Fibroblast of mammary gland (primary cell): Measurements from ENCODE around the gene TRABD2A.
"Not testable (repeated sequence)": the region's sequence is repeated elsewhere in the genome, so short reads cannot be mapped to it uniquely, and the experiment has no call there.

ENCODE experiments used
- DNase-seq: peaks from one replicate; pipeline ENCODE4 v3.0.0-alpha.2; 2010; ENCODE audit warnings: low read depth
- H3K4me3 ChIP-seq: 2 replicates; pipeline ENCODE4 v1.5.1; 2011; ENCODE audit warnings: low read depth, mild to moderate bottlenecking, low read length, moderate library complexity; ENCODE audit not compliant: control insufficient read depth
- TF ChIP-seq, protein P1 (sequence below): conservative IDR thresholded peaks from 2 replicates; pipeline ENCODE4 v1.5.1; 2011; ENCODE audit warnings: low read depth, low read length, inconsistent platforms; ENCODE audit not compliant: control insufficient read depth, insufficient read depth

Gene TRABD2A

DNA sequence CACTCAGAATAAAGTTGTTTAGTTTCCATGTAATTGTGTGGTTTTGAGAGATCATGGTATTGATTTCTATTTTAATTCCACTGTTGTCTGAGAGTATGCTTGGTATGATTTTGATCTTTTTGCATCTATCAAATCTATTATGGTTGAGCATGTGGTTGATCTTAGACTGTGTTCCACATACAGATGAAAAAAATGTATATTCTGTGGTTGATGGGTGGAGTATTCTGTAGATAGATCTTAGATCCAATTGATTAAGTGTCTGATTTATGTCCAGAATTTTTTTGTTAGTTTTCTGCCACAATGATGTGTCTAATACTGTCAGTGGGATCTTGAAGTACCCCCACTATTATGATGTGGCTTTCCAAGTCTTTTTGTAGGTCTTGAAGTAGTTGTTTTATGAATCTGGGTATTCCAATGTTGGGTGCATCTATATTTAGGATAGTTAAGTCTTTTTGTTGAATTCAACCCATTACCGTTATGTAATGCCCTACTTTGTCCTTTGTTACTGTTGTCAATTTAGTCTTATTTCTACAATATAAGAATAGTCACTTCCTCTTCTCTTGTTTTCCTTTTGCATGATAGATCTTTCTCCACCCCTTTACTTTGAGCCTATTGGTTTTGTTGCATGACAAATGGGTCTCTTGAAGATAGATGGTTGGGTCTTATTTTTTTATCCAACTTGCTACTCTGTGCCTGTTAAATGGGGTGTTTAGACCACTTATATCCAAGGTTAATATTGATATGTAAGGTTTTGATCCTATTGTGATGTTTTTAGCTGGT, 101.8 kb downstream of the TRABD2A start:
- TF ChIP-seq, protein P1, sequence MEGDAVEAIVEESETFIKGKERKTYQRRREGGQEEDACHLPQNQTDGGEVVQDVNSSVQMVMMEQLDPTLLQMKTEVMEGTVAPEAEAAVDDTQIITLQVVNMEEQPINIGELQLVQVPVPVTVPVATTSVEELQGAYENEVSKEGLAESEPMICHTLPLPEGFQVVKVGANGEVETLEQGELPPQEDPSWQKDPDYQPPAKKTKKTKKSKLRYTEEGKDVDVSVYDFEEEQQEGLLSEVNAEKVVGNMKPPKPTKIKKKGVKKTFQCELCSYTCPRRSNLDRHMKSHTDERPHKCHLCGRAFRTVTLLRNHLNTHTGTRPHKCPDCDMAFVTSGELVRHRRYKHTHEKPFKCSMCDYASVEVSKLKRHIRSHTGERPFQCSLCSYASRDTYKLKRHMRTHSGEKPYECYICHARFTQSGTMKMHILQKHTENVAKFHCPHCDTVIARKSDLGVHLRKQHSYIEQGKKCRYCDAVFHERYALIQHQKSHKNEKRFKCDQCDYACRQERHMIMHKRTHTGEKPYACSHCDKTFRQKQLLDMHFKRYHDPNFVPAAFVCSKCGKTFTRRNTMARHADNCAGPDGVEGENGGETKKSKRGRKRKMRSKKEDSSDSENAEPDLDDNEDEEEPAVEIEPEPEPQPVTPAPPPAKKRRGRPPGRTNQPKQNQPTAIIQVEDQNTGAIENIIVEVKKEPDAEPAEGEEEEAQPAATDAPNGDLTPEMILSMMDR = no peak
- no peak for DNase-seq
- H3K4me3 ChIP-seq = no peak overlapping the region

DNA sequence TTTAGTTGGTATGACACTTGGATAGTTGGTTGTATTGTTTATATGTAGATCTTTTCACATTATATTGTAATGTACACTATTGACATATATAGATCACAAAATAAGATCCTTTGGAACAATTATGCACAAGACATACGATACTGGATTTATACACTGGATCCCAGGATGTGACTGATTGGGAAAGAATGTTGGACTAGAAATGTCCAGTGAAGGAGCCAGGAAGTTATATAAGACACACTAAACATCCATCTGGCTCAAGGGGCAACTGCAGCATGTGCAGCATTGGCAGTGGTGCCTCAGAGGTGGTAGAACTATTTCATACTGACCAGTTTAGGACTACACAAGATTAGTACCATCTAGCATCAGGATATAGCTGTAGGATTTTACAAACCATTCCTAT, 104.9 kb downstream of the TRABD2A start:
- DNase-seq = peak; percentile 19
- TF ChIP-seq, protein P1 = no peak
- no peak overlapping the region for H3K4me3 ChIP-seq

DNA sequence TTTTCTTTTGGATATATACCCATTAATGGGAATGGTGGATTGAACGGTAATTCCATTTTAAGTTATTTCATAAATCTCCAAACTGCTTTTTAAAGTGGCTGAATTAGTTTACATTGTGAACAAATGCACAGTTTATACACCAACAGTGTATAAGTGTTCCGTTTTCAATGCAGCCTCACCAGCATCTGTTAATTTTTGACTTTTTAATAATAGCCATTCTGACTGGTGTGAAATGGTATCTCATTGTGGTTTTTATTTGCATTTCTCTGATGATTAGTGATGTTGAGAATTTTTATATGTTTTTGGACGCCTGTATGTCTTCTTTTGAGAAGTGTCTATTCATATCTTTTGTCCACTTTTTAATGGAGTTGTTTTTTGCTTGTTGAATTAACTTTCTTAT, 107.3 kb downstream of the TRABD2A start:
- DNase-seq, H3K4me3 ChIP-seq: not testable (repeated sequence)
